HepG2 (cell line): ENCODE results near the gene ZNF66. TPM values are rescaled to one million over a fixed set of nuclear protein-coding genes. Genes with fewer than 3 reads are reported as not detected.
A peak's percentile ranks its signal among the peaks of the same experiment; 100 is the strongest.

Experiments used
- ATF5 ChIP-seq: sonication (generic); formaldehyde crosslinking; IDR thresholded peaks from 2 replicates; pipeline ENCODE4 v1.4.0; 2020; ENCODE audit warnings: mild to moderate bottlenecking, low read depth, missing genetic modification reagents
- FLYWCH1 ChIP-seq: sonication (generic); formaldehyde crosslinking; IDR thresholded peaks from 2 replicates; pipeline ENCODE4 v1.8.1; 2023; ENCODE audit warnings: mild to moderate bottlenecking, missing genetic modification reagents
- FOXM1 ChIP-seq: sonication (generic); formaldehyde crosslinking; IDR thresholded peaks from 2 replicates; pipeline ENCODE4 v1.5.0; 2020; ENCODE audit warnings: missing genetic modification reagents
- KLF11 ChIP-seq: IDR thresholded peaks from 2 replicates; pipeline ENCODE4 v1.6.1; 2016; ENCODE audit warnings: missing compliant biosample characterization
- KLF13 ChIP-seq: sonication (generic); formaldehyde crosslinking; IDR thresholded peaks from 2 replicates; pipeline ENCODE4 v1.4.0; 2020; ENCODE audit warnings: mild to moderate bottlenecking, missing genetic modification reagents
- MEIS2 ChIP-seq: sonication (generic); formaldehyde crosslinking; IDR thresholded peaks from 2 replicates; pipeline ENCODE4 v1.9.0; 2021; ENCODE audit warnings: mild to moderate bottlenecking, missing genetic modification reagents
- NR3C1 ChIP-seq: sonication (generic); formaldehyde crosslinking; IDR thresholded peaks from 2 replicates; pipeline ENCODE4 v1.4.0; 2020; ENCODE audit warnings: missing genetic modification reagents
- PAWR ChIP-seq: sonication (generic); formaldehyde crosslinking; IDR thresholded peaks from 2 replicates; pipeline ENCODE4 v1.4.0; 2020; ENCODE audit warnings: missing genetic modification reagents, mild to moderate bottlenecking, borderline replicate concordance
- SSRP1 ChIP-seq: IDR thresholded peaks from 2 replicates; pipeline ENCODE4 v1.6.1; 2016; ENCODE audit warnings: control low read depth
- TOPORS ChIP-seq: sonication (generic); formaldehyde crosslinking; IDR thresholded peaks from 2 replicates; pipeline ENCODE4 v1.8.0; 2023; ENCODE audit warnings: mild to moderate bottlenecking, missing genetic modification reagents
- ZFP41 ChIP-seq: sonication (generic); formaldehyde crosslinking; IDR thresholded peaks from 2 replicates; pipeline ENCODE4 v1.4.0; 2020; ENCODE audit warnings: mild to moderate bottlenecking, missing genetic modification reagents, borderline replicate concordance
- ZKSCAN5 ChIP-seq: sonication (generic); formaldehyde crosslinking; IDR thresholded peaks from 2 replicates; pipeline ENCODE4 v1.5.1; 2020; ENCODE audit warnings: mild to moderate bottlenecking, missing genetic modification reagents
- ZNF143 ChIP-seq: sonication (generic); formaldehyde crosslinking; IDR thresholded peaks from 2 replicates; pipeline ENCODE4 v1.4.0; 2020; ENCODE audit warnings: missing genetic modification reagents
- ZNF331 ChIP-seq: sonication (generic); formaldehyde crosslinking; IDR thresholded peaks from 2 replicates; pipeline ENCODE4 v1.4.0; 2020; ENCODE audit warnings: missing genetic modification reagents
- ZNF460 ChIP-seq: sonication (generic); formaldehyde crosslinking; IDR thresholded peaks from 2 replicates; pipeline ENCODE4 v1.5.1; 2020; ENCODE audit warnings: missing genetic modification reagents, mild to moderate bottlenecking, borderline replicate concordance
- ZNF468 ChIP-seq: sonication (generic); formaldehyde crosslinking; IDR thresholded peaks from 2 replicates; pipeline ENCODE4 v1.8.0; 2022; ENCODE audit warnings: mild to moderate bottlenecking, moderate library complexity, missing genetic modification reagents
- ZNF513 ChIP-seq: sonication (generic); formaldehyde crosslinking; conservative IDR thresholded peaks from 2 replicates; pipeline ENCODE4 v1.5.0; 2020; ENCODE audit warnings: missing genetic modification reagents
- ZNF549 ChIP-seq: sonication (generic); formaldehyde crosslinking; IDR thresholded peaks from 2 replicates; pipeline ENCODE4 v1.5.0; 2020; ENCODE audit warnings: missing genetic modification reagents
- ZNF670 ChIP-seq: sonication (generic); formaldehyde crosslinking; IDR thresholded peaks from 2 replicates; pipeline ENCODE4 v1.8.0; 2022; ENCODE audit warnings: mild to moderate bottlenecking, missing genetic modification reagents, borderline replicate concordance
- ZNF749 ChIP-seq: sonication (generic); formaldehyde crosslinking; IDR thresholded peaks from 2 replicates; pipeline ENCODE4 v1.8.0; 2022; ENCODE audit warnings: mild to moderate bottlenecking, missing genetic modification reagents, moderate library complexity, borderline replicate concordance
- polyA plus RNA-seq, 8 experiments: library from polyadenylated mRNA; depleted of rRNA in 3 of 8; stranded (reverse) in 7 of 8; unstranded in 1 of 8; fragments of >200 nt; fragmentation: Illumina TruSeq in 4 of 8; extraction: Trizol in 4 of 8; gene quantifications; 2 replicates each; pipeline versions ENCODE4 v1.2.1 to v1.2.3, GENCODE V29; 2011 to 2016; ENCODE audit warnings: low read depth in 4 of 8, missing spikeins in 1 of 8, mixed read lengths in 1 of 8; ENCODE audit not compliant: insufficient read depth in 1 of 8
- total RNA-seq, 5 experiments: library from RNA; depleted of rRNA; stranded (reverse); fragments of >200 nt; fragmentation: Illumina TruSeq; extraction: Trizol; gene quantifications; 2 replicates each; pipeline ENCODE4 v1.2.3, GENCODE V29; 2016; ENCODE audit warnings: low read depth in 1 of 5
- TF ChIP-seq, protein P1 (sequence below): sonication (generic); formaldehyde crosslinking; IDR thresholded peaks from 2 replicates; pipeline ENCODE4 v1.4.0; 2020; ENCODE audit warnings: missing genetic modification reagents, mild to moderate bottlenecking, borderline replicate concordance
- TF ChIP-seq, protein P2 (sequence below): sonication (generic); formaldehyde crosslinking; IDR thresholded peaks from 2 replicates; pipeline ENCODE4 v1.5.1; 2020; ENCODE audit warnings: mild to moderate bottlenecking, missing genetic modification reagents, moderate library complexity

The ZNF66 gene
- total and polyA plus RNA-seq, 2 of the 13 experiments (the other 11 are each of a cell fraction or from before 2014, with no cell fraction given): 4.0 to 8.0 TPM

GRCh38 chr19:20776083-20777076 is at the start of gene ZNF66 (continued):
- TF ChIP-seq MEIS2 (CRISPR knock-in tag) (peak; percentile 33; the same call in 1 of the 2 replicates), SSRP1 (no peak), ZNF460 (CRISPR knock-in tag) (no peak), ATF5 (CRISPR knock-in tag) (no peak), PAWR (CRISPR knock-in tag) (no peak), ZNF468 (CRISPR knock-in tag) (no peak), ZKSCAN5 (no peak), KLF11 (CRISPR knock-in tag) (no peak), NR3C1 (CRISPR knock-in tag) (no peak), ZNF749 (no peak), ZNF143 (CRISPR knock-in tag) (no peak), ZNF670 (CRISPR knock-in tag) (no peak), FLYWCH1 (CRISPR knock-in tag) (no peak), ZFP41 (CRISPR knock-in tag) (no peak), ZNF549 (no peak), ZNF331 (CRISPR knock-in tag) (no peak), ZNF513 (CRISPR knock-in tag) (no peak), FOXM1 (no peak), TOPORS (CRISPR knock-in tag) (no peak), KLF13 (CRISPR knock-in tag) (no peak)
- TF ChIP-seq, protein P1, sequence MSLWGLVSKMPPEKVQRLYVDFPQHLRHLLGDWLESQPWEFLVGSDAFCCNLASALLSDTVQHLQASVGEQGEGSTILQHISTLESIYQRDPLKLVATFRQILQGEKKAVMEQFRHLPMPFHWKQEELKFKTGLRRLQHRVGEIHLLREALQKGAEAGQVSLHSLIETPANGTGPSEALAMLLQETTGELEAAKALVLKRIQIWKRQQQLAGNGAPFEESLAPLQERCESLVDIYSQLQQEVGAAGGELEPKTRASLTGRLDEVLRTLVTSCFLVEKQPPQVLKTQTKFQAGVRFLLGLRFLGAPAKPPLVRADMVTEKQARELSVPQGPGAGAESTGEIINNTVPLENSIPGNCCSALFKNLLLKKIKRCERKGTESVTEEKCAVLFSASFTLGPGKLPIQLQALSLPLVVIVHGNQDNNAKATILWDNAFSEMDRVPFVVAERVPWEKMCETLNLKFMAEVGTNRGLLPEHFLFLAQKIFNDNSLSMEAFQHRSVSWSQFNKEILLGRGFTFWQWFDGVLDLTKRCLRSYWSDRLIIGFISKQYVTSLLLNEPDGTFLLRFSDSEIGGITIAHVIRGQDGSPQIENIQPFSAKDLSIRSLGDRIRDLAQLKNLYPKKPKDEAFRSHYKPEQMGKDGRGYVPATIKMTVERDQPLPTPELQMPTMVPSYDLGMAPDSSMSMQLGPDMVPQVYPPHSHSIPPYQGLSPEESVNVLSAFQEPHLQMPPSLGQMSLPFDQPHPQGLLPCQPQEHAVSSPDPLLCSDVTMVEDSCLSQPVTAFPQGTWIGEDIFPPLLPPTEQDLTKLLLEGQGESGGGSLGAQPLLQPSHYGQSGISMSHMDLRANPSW: no peak
- TF ChIP-seq, protein P2, sequence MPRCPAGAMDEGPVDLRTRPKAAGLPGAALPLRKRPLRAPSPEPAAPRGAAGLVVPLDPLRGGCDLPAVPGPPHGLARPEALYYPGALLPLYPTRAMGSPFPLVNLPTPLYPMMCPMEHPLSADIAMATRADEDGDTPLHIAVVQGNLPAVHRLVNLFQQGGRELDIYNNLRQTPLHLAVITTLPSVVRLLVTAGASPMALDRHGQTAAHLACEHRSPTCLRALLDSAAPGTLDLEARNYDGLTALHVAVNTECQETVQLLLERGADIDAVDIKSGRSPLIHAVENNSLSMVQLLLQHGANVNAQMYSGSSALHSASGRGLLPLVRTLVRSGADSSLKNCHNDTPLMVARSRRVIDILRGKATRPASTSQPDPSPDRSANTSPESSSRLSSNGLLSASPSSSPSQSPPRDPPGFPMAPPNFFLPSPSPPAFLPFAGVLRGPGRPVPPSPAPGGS: peak; percentile 78; the same call in 1 of the 2 replicates
